Body of pancreas (tissue), 4 donors: ENCODE results near the gene KCTD19. TPM values are rescaled to one million over a fixed set of nuclear protein-coding genes. Genes with fewer than 3 reads are reported as not detected.
A peak's percentile ranks its signal among the peaks of the same experiment; 100 is the strongest.

Source experiments
- ATAC-seq: fragments of 150-250 bp; one replicate; pipeline ENCODE4 v1.9.1; 2016
- DNase-seq, 4 donors: peaks; one replicate each; pipeline ENCODE4 v3.0.0-alpha.2; 2019
- H3K27ac ChIP-seq, 4 donors: fragments of 200-600 bp; sonication (generic); 1 replicate in 3 of 4; 2 replicates in 1 of 4; pipeline versions ENCODE4 v1.5.1 to v1.6.1; 2016 to 2019; ENCODE audit warnings: mild to moderate bottlenecking in 1 of 4, mixed read lengths in 1 of 4, moderate library complexity in 1 of 4
- H3K27me3 ChIP-seq, 2 donors: fragments of 200-600 bp; sonication (generic); one replicate each; pipeline ENCODE4 v1.6.0; 2016; ENCODE audit warnings: mild to moderate bottlenecking in 1 of 2
- H3K36me3 ChIP-seq, 2 donors: fragments of 200-600 bp; sonication (generic); replicated peaks in 1 of 2; 2 replicates each; pipeline ENCODE4 v1.5.1; 2016; ENCODE audit warnings: low read depth in 2 of 2; ENCODE audit not compliant: insufficient read depth in 1 of 2
- H3K4me1 ChIP-seq: fragments of 200-600 bp; sonication (generic); one replicate; pipeline ENCODE4 v1.6.0; 2016
- H3K4me3 ChIP-seq, 2 donors: fragments of 200-600 bp; sonication (generic); 1 replicate in 1 of 2; 2 replicates in 1 of 2; pipeline ENCODE4 v1.5.1; 2016 to 2019
- H3K9me3 ChIP-seq, 3 donors: fragments of 200-600 bp; sonication (generic); 1 replicate in 2 of 3; 2 replicates in 1 of 3; pipeline ENCODE4 v1.5.1; 2016
- CTCF ChIP-seq, 7 experiments: fragments of 450-650 bp in 4 of 7; fragments of 200-600 bp in 3 of 7; sonication (generic) in 3 of 7; IDR thresholded peaks; one replicate each; pipeline ENCODE4 v1.5.1; 2016 to 2019; ENCODE audit warnings: antibody characterized with exemption in 7 of 7
- POLR2A ChIP-seq, 3 donors: fragments of 450-650 bp; IDR thresholded peaks; one replicate each; pipeline ENCODE4 v1.6.1; 2016; ENCODE audit warnings: antibody characterized with exemption in 3 of 3, mild to moderate bottlenecking in 2 of 3
- WGBS, 2 donors: methylation state at CpG; one replicate each; pipeline ENCODE4 v1.1.5; 2017; 5-methylcytosine and 5-hydroxymethylcytosine counted together
- intact Hi-C: fragments of 100-400 bp; cut with DNase I; formaldehyde crosslinking; loops from one replicate; pipeline ENCODE4 v1.15.1; 2023
- total RNA-seq, 2 donors: library from RNA; depleted of rRNA; stranded (reverse); fragments of >200 nt; gene quantifications; one replicate each; pipeline ENCODE4 v1.1.0, GENCODE V29; 2016

The KCTD19 gene
- total RNA-seq, 2 donors from 2014 or later: under 0.01 TPM; not detected in 1

- no peaks in the 10 kb centered on the region for H3K36me3 ChIP-seq
- WGBS, 2 donors: 78 to 86% methylated on average over 10 to 11 of the region's 11 CpGs
- H3K4me3 ChIP-seq: no peak overlapping the region
- no peak overlapping the region for H3K27ac ChIP-seq
- ATAC-seq: no peak
- no peaks in the 10 kb centered on the region for H3K27me3 ChIP-seq
- H3K9me3 ChIP-seq: no peaks in the 10 kb centered on the region
- no peak for DNase-seq
- no peaks in the 10 kb centered on the region for H3K4me1 ChIP-seq
- intact Hi-C loops: no loop called here
- TF ChIP-seq POLR2A (IDR thresholded peaks at IDR 0.05): no peak
Measured at GRCh38 chr16:67301080-67301782, 25.3 kb downstream of the KCTD19 start.

- Histone ChIP-seq H3K27ac (no peak overlapping the region), H3K9me3 (no peaks in the 10 kb centered on the region), H3K36me3 (no peaks in the 10 kb centered on the region), H3K4me1 (no peaks in the 10 kb centered on the region), H3K4me3 (no peak overlapping the region), H3K27me3 (no peaks in the 10 kb centered on the region)
- WGBS, 2 donors: 91 to 94% methylated on average over 14 to 15 of the region's 15 CpGs
- TF ChIP-seq CTCF (IDR thresholded peaks at IDR 0.05): no peak
- no peak for TF ChIP-seq POLR2A (IDR thresholded peaks at IDR 0.05)
- intact Hi-C loops: no loop called here
- DNase-seq (no peak), ATAC-seq (no peak)
Measured at GRCh38 chr16:67299269-67299668, 27.3 kb downstream of the KCTD19 start.

- H3K27ac ChIP-seq: no peak overlapping the region
- no peak overlapping the region for H3K4me3 ChIP-seq
- H3K4me1 ChIP-seq: no peaks in the 10 kb centered on the region
- no peak for TF ChIP-seq POLR2A (IDR thresholded peaks at IDR 0.05)
- TF ChIP-seq CTCF (IDR thresholded peaks at IDR 0.05): no peak
- WGBS, 2 donors: 93 to 95% methylated on average over 9 of the region's 9 CpGs
- H3K36me3 ChIP-seq: no peaks in the 10 kb centered on the region
- intact Hi-C loops: no loop called here
- no peak for ATAC-seq
- no peaks in the 10 kb centered on the region for H3K27me3 ChIP-seq
- H3K9me3 ChIP-seq: no peaks in the 10 kb centered on the region
- DNase-seq: no peak
Measured at GRCh38 chr16:67298277-67298676, 28.3 kb downstream of the KCTD19 start.

- intact Hi-C loops: no loop called here
- DNase-seq: no peak
- WGBS, 2 donors: 27 to 65% methylated on average over 3 of the region's 3 CpGs
Measured at GRCh38 chr16:67296420-67296819, 30.1 kb downstream of the KCTD19 start.

GRCh38 chr16:67294938-67295361 is 31.6 kb downstream of the KCTD19 start:
- H3K36me3 ChIP-seq: no peaks in the 10 kb centered on the region
- no peak overlapping the region for H3K4me3 ChIP-seq
- peak; percentile 9 for ATAC-seq
- no peaks in the 10 kb centered on the region for H3K27me3 ChIP-seq
- intact Hi-C loops: no loop called here
- H3K4me1 ChIP-seq: no peaks in the 10 kb centered on the region
- H3K9me3 ChIP-seq: no peaks in the 10 kb centered on the region
- no peak for TF ChIP-seq CTCF (IDR thresholded peaks at IDR 0.05)
- TF ChIP-seq POLR2A (IDR thresholded peaks at IDR 0.05): no peak
- DNase-seq: no peak
- 54 to 63% methylated on average over 7 of the region's 7 CpGs for WGBS, 2 donors
- H3K27ac ChIP-seq: no peak overlapping the region

More at GRCh38 chr16:67296420-67296819, 30.1 kb downstream of the KCTD19 start:
- Histone ChIP-seq H3K4me1 (no peaks in the 10 kb centered on the region), H3K4me3 (no peak overlapping the region), H3K36me3 (no peaks in the 10 kb centered on the region), H3K27ac (no peak overlapping the region), H3K27me3 (no peaks in the 10 kb centered on the region), H3K9me3 (no peaks in the 10 kb centered on the region)
- ATAC-seq: no peak
- TF ChIP-seq CTCF (IDR thresholded peaks at IDR 0.05) (no peak), POLR2A (IDR thresholded peaks at IDR 0.05) (no peak)
